ENCODE results near the gene HUWE1.
"Not testable (repeated sequence)": the region's sequence is repeated elsewhere in the genome, so short reads cannot be mapped to it uniquely, and the experiment has no call there.

Gene HUWE1

DNA sequence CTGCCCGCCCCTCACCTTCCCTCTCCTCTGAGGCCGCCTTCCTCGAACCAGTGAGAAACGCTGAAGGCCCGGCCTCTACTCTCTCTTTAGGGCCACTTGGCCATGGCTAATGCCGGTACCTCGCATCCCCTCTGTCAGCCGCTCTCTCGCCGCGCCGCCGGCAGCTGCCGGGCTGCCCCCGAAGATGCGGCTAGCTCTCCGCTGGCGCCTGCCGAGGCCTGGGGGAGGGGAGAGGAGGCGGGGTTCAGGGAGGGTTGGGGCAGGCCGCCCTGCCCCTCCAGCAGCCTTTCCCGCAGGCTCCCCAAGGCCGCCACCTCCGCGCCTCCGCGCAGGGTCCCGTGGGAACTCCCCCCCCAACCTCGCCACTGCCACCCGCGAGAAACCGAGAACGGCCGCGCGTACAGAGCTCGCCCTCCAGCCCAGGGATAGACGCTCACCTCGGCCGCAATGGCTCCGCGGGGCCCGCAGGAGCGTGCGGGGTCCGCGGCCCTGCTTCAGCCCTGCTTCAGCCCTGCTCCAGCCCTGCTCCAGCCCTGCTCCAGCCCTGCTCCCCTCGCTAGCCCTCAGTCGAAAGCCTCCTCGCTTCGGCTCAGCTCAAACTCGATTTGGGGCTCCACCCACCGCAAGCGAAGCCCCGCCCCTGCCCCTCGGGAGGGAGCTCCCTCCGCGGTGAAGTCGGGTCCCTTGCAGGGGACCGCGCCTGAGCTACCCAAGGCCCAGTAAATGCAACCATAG is at the start of gene HUWE1:
HUWE1 (minus strand) TSS at position 569 of the 735 bp plus-strand sequence. CDS start 32,612 bp downstream, outside the sequence.
- DNase-seq, result peak; percentile 90

GRCh38 chrX:53732797-53733196 is 46.3 kb upstream of the HUWE1 start:
- DNase-seq, result peak; percentile 49

DNA sequence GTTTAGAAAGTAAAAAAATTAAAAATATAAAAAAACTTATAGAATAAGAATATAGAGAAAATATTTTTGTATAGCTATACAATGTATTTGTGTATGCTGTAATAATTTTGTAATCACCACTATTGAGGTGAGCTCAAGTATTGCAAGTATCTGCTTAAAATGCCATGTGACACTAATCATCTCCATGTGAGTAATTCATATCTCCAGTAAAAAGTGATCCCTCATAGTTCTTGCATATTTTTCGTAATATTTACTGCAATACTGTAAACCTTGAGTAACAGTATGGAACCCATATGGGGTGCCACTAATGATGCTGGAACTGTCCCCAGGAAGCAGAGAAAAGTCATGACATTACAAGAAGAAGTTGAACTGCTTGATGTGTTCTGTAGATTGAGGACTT is 43.2 kb upstream of the HUWE1 start:
- no peak for DNase-seq

GRCh38 chrX:53728506-53728905 is 42.0 kb upstream of the HUWE1 start:
- no peak for DNase-seq

GRCh38 chrX:53724872-53725271 is 38.4 kb upstream of the HUWE1 start:
- no peak for DNase-seq

DNA sequence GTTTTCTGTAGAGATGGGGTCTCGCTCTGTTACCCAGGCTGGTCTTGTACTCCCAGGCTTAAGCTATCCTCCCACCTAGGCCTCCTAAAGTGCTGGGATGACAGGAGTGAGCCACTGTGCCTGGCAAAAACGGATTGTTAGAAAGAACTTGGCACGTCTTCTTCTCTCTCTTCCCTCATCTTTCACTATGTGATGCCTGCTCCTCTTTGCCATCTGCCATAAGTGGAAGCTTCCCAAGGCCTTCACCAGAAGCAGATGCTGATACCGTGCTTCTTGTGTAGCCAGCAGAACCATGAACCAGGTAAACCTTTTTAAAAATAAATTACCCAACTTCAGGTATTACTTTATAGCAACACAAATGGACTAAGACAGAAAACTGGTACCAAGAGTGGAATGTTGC is 36.9 kb upstream of the HUWE1 start:
- no peak for DNase-seq

- DNase-seq, result not testable (repeated sequence)
Measured at GRCh38 chrX:53721610-53722009, 35.1 kb upstream of the HUWE1 start.

DNA sequence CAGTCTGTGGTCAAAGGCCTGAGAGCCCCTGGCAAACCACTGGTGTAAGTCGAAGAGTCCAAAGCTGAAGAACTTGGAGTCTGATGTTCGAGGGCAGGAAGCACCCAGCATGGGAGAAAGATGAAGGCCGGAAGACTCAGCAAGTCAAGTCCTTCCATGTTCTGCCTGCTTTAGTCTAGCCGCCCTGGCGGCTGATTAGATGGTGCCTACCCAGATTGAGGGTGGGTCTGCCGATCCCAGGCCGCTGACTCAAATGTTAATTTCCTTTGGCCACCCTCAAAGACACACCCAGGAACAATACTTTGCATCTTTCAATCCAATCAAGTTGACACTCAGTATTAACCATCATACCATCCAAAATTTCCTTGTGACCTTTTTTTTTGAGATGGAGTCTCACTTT is 33.1 kb upstream of the HUWE1 start:
- DNase-seq, result not testable (repeated sequence)

DNA sequence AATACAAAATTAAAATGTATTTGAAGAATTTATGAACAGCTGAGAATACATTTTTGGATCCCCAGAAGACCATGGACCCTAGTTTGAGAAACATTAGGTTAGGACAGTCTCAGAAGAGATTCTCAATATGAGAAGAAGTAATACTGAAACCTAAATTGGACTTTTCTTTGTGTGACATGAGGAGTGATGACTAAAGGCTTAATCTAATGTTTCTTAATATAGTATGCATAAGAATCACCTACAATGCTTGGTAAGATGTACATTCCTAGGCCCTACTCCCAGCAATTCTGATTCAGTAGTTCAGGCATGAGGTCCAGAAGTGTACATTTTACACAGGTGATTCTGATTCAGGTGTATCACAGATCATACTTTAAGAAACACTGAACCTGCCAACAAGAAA is 31.6 kb upstream of the HUWE1 start:
- no peak for DNase-seq

- no peak for DNase-seq
Measured at GRCh38 chrX:53717205-53717604, 30.7 kb upstream of the HUWE1 start.

- peak; percentile 57 for DNase-seq
Measured at GRCh38 chrX:53716328-53717088, 30.0 kb upstream of the HUWE1 start.

GRCh38 chrX:53715346-53715924 is 28.9 kb upstream of the HUWE1 start:
- no peak for DNase-seq

DNA sequence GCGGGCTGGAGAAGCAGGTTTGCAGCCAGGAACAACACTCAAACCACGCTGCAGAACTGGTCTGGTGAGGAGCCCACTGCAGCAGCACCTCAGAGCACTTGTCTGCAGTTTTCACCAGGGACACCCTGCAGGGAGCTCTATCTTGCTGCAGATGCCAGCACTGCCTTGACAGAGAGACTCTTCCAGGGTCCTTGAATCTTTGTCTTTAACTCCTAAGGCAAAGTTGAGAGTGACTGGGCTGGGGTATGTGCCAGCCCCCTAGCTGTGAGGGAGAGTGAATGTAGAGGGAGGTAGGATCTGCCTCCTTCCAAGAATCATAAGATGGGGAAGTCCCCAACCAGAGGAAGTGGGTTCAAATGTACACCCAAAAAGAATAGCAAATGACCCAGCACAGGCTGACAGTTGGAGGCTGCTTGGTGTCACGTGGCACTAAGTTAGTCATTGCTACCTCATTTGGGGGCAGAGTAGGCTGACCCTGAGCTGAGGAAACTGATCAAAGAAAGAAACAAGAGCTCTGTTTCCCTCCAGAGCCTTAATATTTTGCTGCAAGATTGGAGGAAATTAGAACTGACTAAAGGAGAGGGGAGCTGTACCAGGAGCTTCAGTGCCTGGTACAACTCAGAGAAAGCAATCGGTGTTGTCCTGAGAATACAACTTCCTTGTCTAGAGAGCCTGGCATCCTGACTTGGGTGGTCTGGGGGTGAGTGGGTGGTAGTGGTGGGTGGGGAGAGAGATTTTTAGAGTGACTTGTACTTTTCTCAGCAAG is 28.2 kb upstream of the HUWE1 start:
- peak; percentile 68 for DNase-seq

DNA sequence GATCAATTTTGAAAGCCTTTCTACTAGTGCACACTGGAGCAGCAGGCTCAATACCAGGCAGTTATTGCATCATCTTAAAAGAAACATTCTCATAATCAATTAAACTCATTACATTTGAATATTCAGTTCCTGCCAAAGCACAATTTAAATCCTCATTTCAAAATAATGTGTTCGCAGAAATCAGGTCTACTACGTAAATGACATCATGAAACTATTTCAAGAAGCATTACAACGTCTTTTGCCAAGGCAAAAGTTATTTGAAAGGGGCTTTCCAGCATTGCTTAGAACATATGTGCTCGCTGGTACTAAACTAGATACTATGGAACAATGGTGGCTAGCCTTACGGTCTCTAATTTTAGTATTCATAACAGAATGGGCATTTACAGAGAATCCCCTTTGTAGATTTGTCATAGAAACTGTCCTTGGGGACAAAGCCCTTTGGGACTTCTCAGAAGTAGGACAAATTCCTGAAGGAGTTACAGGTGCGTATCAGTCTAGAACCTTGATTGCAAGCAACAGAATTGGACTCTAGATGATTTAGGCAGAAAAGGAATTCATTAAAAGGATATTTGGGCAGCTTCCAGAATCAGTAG is 27.6 kb upstream of the HUWE1 start:
- no peak for DNase-seq

DNA sequence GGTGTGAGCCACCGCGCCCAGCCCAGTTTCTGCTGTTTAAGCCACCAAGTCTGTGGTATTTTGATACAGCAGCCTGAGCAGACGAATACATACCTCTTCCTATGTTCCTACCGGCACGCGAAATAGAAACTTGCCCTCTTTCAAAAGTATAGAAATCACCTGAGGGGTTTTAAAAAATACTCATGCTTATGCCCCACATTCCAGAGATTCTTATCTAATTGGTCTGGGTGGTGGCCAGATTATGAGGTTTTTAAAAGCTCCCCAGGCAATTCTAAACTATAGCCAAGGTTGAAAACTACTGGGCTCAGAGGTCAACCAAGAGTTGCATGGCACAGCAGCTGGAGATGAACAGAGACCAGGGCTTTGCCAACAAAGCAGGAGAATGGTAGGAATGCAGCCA is 24.9 kb upstream of the HUWE1 start:
- DNase-seq, result no peak

DNA sequence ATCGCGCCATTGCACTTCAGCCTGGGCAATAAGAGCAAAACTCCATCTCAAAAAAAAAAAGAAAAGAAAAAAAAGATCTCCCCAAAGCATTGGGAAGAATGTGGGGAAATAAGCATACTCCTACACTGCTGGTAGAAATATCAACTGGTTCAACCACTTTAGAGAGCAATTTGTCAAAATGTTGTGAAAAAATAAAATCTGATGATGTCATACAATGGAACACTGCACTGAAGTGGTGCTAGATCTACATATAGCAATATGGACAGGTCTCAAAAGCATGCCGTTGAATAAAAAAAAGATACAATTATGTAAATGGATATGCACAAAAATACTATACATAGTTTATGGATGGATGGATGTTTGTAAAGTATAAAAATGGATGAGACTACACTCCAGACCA is 18.3 kb upstream of the HUWE1 start:
- DNase-seq, result no peak

DNA sequence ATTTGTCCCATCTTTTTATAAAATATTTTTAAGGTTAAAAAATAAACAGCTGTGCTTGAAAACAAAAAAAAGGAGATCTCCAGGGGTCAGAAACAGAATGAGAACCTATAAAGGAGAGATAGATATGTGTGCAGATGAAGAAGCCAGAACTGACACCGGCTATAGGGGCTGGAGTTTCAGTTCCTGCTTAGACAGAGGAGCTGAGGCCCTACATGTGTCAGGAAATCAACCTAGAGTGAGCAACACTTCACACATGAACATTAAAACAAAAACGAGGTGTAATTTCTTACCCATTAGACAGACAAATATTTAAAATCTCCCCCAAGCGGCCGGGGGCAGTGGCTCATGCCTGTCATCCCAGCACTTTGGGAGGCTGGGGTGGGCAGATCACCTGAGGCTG is 17.8 kb upstream of the HUWE1 start:
- DNase-seq, result no peak

DNA sequence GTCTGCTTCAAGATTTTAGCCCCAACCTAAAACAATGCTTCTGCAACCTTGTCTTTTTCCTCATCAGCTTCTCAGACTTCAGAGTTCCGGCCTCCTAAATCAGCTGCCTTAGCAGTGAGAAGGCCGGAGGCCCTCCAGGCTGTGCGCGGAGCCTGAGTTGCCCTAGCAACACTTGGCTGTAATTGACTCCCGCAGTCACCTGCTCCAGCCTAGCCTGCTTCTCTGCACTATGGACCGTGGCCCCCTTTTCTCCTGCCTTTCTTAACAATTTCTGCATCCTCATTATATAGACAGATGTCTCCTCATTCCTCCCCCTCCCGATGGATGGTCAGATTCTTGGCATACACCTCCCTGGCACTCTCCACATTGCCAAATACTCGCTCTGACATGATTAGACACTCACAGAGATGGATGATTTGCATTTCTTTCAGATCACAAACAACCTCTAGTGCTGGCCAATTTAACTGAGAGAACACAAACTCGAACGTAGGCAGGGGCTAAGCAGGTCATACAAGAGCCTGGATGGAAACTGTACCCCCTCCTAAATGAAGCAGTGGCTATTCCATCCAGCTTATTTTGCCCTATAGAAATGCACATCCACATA is 9.5 kb upstream of the HUWE1 start:
- DNase-seq, result no peak

DNA sequence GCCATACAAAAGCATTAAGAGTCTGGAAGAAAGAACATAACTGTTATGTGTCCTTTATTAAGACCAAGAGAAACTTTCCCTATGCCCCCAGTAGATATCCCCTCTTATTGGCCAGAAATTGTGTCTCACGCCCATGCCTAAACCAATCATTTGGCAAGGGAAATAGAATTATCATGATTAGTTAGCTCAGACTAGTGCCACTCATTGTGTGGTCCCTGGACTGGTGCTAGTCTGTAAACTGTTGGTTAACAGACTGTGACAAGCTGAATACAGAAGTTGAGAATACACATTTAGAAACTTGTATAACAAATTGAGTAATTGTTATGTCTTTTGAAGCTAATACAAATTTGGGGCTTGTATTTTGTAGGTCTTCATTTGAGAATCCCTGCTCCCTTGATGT is 8.1 kb upstream of the HUWE1 start:
- DNase-seq, result no peak

- DNase-seq, result no peak
Measured at GRCh38 chrX:53688300-53688699, 1.8 kb upstream of the HUWE1 start.

GRCh38 chrX:53685711-53686110 is 808 bp downstream of the HUWE1 start:
- no peak for DNase-seq

DNA sequence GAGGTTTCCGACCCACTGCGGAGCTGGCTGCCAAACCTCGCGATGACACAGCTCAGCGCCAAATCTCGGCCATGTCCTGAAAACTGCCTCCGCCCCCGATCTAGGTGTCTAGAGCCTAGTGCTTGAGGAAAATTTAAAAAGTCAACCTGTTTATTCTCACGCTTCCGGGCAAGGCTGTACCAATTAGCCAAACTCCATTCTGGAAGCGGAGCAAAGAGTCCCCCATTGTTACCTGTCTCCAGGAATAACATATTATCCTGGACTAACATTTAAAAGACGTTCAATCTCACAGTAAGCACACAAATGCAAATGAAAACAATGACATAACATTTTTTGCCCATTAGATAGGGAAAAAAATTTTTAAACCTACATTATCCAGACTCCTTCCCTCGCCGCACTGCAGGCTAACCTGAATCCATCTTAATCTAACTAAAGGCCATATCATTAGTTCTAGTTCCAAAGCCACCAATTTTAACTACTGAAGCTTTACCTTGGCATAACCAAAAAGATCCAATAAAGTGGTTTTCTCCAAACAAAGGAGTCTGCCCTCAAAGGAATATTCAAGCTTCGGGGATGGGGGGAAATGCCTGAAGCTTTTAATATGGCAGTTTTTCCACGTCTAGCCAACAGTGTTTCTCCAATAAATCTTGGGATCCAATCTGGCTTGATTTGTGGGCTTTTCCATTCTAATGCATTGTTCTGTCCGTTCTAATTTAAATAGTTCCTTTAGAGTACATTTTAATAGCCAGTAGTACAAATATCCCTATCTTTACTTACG is 1.9 kb downstream of the HUWE1 start:
- no peak for DNase-seq
